ENCODE measurements around the gene CCDC136. TPM values are rescaled to one million over a fixed set of nuclear protein-coding genes. Genes with fewer than 3 reads are reported as not detected.

Gene CCDC136
- total RNA-seq, 2 experiments from 2014 or later: 11.7 to 33.5 TPM

DNA sequence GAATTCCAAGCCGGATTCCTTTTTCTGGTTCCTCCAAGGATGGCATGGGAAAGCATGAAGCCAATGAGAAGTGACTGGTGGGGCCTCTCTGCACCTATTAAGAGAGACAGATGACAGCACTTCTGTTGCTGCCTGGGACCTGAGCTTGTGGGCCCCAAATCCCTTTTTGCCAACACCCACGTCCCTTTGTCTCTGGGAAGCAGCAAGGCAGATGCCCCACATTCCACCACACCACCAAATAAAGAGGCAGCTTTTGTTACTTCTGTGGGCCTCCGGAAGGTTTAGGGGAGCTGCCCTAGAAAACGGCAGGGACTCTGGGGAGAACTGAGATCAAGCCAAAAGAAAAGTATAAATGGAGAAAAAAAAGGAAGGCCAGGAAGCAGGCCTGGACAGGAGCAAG lies 3.4 kb downstream of the CCDC136 start:
- DNase-seq (ENCODE audit: low spot score): no peak
- POLR2A ChIA-PET: no interaction called here

DNA sequence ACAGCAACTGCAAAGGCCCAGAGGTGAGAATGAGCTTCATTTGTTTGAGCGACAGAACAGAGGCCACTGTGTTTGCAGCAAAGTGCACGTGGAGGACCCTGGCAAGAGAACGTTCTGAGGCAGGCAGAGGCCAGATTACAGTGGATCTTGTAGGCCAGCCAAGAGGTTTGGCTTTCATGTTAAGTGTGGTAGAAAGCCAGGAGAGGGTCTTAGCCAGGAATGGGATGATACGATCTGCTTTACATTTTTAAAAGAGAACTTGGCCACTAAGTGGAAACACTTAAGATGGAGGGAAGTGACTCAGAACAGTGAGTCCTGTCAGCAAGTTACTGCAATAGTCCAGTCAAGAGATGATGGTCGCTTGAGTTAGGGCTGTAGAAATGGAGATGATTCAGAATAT lies 4.6 kb downstream of the CCDC136 start:
- Histone ChIP-seq H3K79me2 (ENCODE audit: insufficient read depth, low read depth, low read length) (no peaks in the 10 kb centered on the region), H3K27ac (ENCODE audit: low read depth, low read length, poor library complexity, severe bottlenecking) (no peak overlapping the region), H3K9me2 (ENCODE audit: insufficient read depth, low read length) (no peaks in the 10 kb centered on the region), H3K4me2 (ENCODE audit: low read length) (no peak overlapping the region), H3K9me3 (ENCODE audit: low read length) (no peaks in the 10 kb centered on the region), H4K20me1 (ENCODE audit: insufficient read depth, low read length) (no peaks in the 10 kb centered on the region), H3K4me3 (ENCODE audit: low read depth, low read length, poor library complexity, severe bottlenecking) (no peak overlapping the region), H3K36me3 (ENCODE audit: insufficient read depth, low read length) (no peaks in the 10 kb centered on the region), H3K4me1 (ENCODE audit: insufficient read depth, low read length, poor library complexity, severe bottlenecking) (peaks cover 11% of the 10 kb centered on the region), H2AFZ (ENCODE audit: low read length) (no peak overlapping the region)
- CTCF ChIA-PET (ENCODE audit: unreplicated experiment): no interaction called here
- POLR2A ChIA-PET: no interaction called here
- TF ChIP-seq EZH2phosphoT487 (IDR thresholded peaks at IDR 0.05; ENCODE audit: borderline replicate concordance, low read depth, low read length): no peak
- TF ChIP-seq, protein P1, sequence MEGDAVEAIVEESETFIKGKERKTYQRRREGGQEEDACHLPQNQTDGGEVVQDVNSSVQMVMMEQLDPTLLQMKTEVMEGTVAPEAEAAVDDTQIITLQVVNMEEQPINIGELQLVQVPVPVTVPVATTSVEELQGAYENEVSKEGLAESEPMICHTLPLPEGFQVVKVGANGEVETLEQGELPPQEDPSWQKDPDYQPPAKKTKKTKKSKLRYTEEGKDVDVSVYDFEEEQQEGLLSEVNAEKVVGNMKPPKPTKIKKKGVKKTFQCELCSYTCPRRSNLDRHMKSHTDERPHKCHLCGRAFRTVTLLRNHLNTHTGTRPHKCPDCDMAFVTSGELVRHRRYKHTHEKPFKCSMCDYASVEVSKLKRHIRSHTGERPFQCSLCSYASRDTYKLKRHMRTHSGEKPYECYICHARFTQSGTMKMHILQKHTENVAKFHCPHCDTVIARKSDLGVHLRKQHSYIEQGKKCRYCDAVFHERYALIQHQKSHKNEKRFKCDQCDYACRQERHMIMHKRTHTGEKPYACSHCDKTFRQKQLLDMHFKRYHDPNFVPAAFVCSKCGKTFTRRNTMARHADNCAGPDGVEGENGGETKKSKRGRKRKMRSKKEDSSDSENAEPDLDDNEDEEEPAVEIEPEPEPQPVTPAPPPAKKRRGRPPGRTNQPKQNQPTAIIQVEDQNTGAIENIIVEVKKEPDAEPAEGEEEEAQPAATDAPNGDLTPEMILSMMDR (conservative IDR thresholded peaks at IDR 0.05; ENCODE audit: low read length): no peak
- intact Hi-C loops (cut with micrococcal nuclease; ENCODE audit: unreplicated experiment): no loop called here
- no peak for DNase-seq (ENCODE audit: low spot score)
- BruUV-seq (replicated peaks): no TSS peak

More for the DNA sequence above, 3.4 kb downstream of the CCDC136 start:
- CTCF ChIA-PET (ENCODE audit: unreplicated experiment): no interaction called here
- Histone ChIP-seq H2AFZ (ENCODE audit: low read length) (no peak overlapping the region), H4K20me1 (ENCODE audit: insufficient read depth, low read length) (no peaks in the 10 kb centered on the region), H3K36me3 (ENCODE audit: insufficient read depth, low read length) (no peaks in the 10 kb centered on the region), H3K4me1 (ENCODE audit: insufficient read depth, low read length, poor library complexity, severe bottlenecking) (peaks cover 16% of the 10 kb centered on the region), H3K4me3 (ENCODE audit: low read depth, low read length, poor library complexity, severe bottlenecking) (no peak overlapping the region), H3K4me2 (ENCODE audit: low read length) (no peak overlapping the region), H3K9me2 (ENCODE audit: insufficient read depth, low read length) (no peaks in the 10 kb centered on the region), H3K9me3 (ENCODE audit: low read length) (no peaks in the 10 kb centered on the region), H3K27ac (ENCODE audit: low read depth, low read length, poor library complexity, severe bottlenecking) (no peak overlapping the region), H3K79me2 (ENCODE audit: insufficient read depth, low read depth, low read length) (no peaks in the 10 kb centered on the region)
- intact Hi-C loops (cut with micrococcal nuclease; ENCODE audit: unreplicated experiment): no loop called here
- BruUV-seq (replicated peaks): no TSS peak
- TF ChIP-seq, protein P1 (conservative IDR thresholded peaks at IDR 0.05; ENCODE audit: low read length): no peak
- TF ChIP-seq EZH2phosphoT487 (IDR thresholded peaks at IDR 0.05; ENCODE audit: borderline replicate concordance, low read depth, low read length): no peak

DNA sequence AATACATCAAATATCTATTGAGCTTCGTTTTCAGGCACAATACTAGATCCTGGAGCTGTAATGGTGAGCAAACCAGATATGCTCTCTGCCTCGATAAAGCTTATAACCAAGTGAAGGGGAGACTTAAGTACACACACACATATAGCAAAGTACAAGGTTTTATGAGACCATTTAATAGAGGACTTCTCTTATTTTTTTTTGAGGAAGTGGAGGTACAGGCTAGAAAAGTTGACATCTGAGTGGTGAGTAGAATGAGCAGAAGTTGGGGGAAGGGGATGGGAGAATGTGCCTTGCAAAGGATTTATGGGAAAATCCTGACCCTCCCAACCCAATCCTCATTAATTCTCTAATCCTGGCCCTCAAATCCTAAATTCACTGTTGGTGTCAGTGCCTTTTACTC lies 7.7 kb downstream of the CCDC136 start:
- no peaks in the 10 kb centered on the region for H3K4me1 ChIP-seq (ENCODE audit: insufficient read depth, low read length, poor library complexity, severe bottlenecking)

More for the DNA sequence above, 7.7 kb downstream of the CCDC136 start:
- Histone ChIP-seq H3K4me3 (ENCODE audit: low read depth, low read length, poor library complexity, severe bottlenecking) (no peak overlapping the region), H4K20me1 (ENCODE audit: insufficient read depth, low read length) (no peaks in the 10 kb centered on the region), H3K4me2 (ENCODE audit: low read length) (no peak overlapping the region), H3K27ac (ENCODE audit: low read depth, low read length, poor library complexity, severe bottlenecking) (no peak overlapping the region), H3K79me2 (ENCODE audit: insufficient read depth, low read depth, low read length) (no peaks in the 10 kb centered on the region), H3K9me3 (ENCODE audit: low read length) (no peaks in the 10 kb centered on the region), H3K9me2 (ENCODE audit: insufficient read depth, low read length) (no peaks in the 10 kb centered on the region), H3K36me3 (ENCODE audit: insufficient read depth, low read length) (no peaks in the 10 kb centered on the region; the same call in 1 of the 2 replicates), H2AFZ (ENCODE audit: low read length) (no peak overlapping the region)
- ChIA-PET CTCF (ENCODE audit: unreplicated experiment) (no interaction called here), POLR2A (no interaction called here)
- no peak for DNase-seq (ENCODE audit: low spot score)
- TF ChIP-seq, protein P1 (conservative IDR thresholded peaks at IDR 0.05; ENCODE audit: low read length): no peak
- no peak for TF ChIP-seq EZH2phosphoT487 (IDR thresholded peaks at IDR 0.05; ENCODE audit: borderline replicate concordance, low read depth, low read length)
- intact Hi-C loops (cut with micrococcal nuclease; ENCODE audit: unreplicated experiment): no loop called here
- no TSS peak for BruUV-seq (replicated peaks)

Data from OCI-LY7 (cell line).